Heart right ventricle (tissue), 16 donors: ENCODE results near the gene ZNF516. TPM values are rescaled to one million over a fixed set of nuclear protein-coding genes. Genes with fewer than 3 reads are reported as not detected.

Experiments used
- ATAC-seq, 8 donors: fragments of 200-7000 bp; cut with Tn5 transposase; one replicate each; pipeline ENCODE4 v1.9.1; 2020; ENCODE audit warnings: mild to moderate bottlenecking in 8 of 8, moderate library complexity in 8 of 8, moderate number of reproducible peaks in 1 of 8
- DNase-seq, 2 donors: peaks; one replicate each; pipeline ENCODE4 v3.0.0-alpha.2; 2020
- H3K27ac ChIP-seq, 10 donors: fragments of 200-600 bp; sonication (generic) in 2 of 10; one replicate each; pipeline versions ENCODE4 v1.5.0 to v1.8.0; 2020 to 2022; ENCODE audit warnings: mild to moderate bottlenecking in 3 of 10
- H3K27me3 ChIP-seq, 7 donors: fragments of 200-600 bp; one replicate each; pipeline ENCODE4 v1.8.0; 2021 to 2022; ENCODE audit warnings: mild to moderate bottlenecking in 2 of 7
- H3K36me3 ChIP-seq, 9 donors: fragments of 200-600 bp; sonication (generic) in 1 of 9; one replicate each; pipeline versions ENCODE4 v1.5.0 to v1.8.0; 2020 to 2022; ENCODE audit warnings: mild to moderate bottlenecking in 2 of 9
- H3K4me1 ChIP-seq, 9 donors: fragments of 200-600 bp; sonication (generic) in 1 of 9; one replicate each; pipeline versions ENCODE4 v1.5.0 to v1.8.0; 2020 to 2022; ENCODE audit warnings: mild to moderate bottlenecking in 4 of 9
- H3K4me3 ChIP-seq, 10 donors: fragments of 200-600 bp; sonication (generic) in 2 of 10; one replicate each; pipeline versions ENCODE4 v1.5.0 to v1.8.0; 2020 to 2022; ENCODE audit warnings: mild to moderate bottlenecking in 7 of 10, moderate library complexity in 2 of 10
- H3K9me3 ChIP-seq, 11 donors: fragments of 200-600 bp in 10 of 11; sonication (generic) in 2 of 11; one replicate each; pipeline versions ENCODE4 v1.5.0 to v1.8.0; 2013 to 2022; ENCODE audit warnings: mild to moderate bottlenecking in 2 of 11, control low read depth in 1 of 11, moderate library complexity in 1 of 11
- CTCF ChIP-seq, 9 donors: fragments of 200-600 bp; sonication (generic) in 2 of 9; IDR thresholded peaks; one replicate each; pipeline versions ENCODE4 v1.5.0 to v1.8.0; 2021 to 2022; ENCODE audit warnings: antibody characterized with exemption in 9 of 9, mild to moderate bottlenecking in 5 of 9, moderate library complexity in 1 of 9
- WGBS, 2 donors: extraction: QIAGEN DNeasy Blood & Tissue Kit; methylation state at CpG; one replicate each; pipeline ENCODE4 v1.1.7; 2013; ENCODE audit warnings: inconsistent platforms in 1 of 2; 5-methylcytosine and 5-hydroxymethylcytosine counted together
- intact Hi-C, 10 donors: fragments of 100-400 bp; cut with DNase I; formaldehyde crosslinking; loops; one replicate each; pipeline versions ENCODE4 v1.11.1 to v1.14.2; 2022
- polyA plus RNA-seq, 2 donors: library from polyadenylated mRNA; stranded (reverse); fragments of 200-250 nt; gene quantifications; one replicate each; pipeline ENCODE4 v1.2.3, GENCODE V29; 2013
- total RNA-seq, 10 donors: library from RNA; stranded (reverse); fragmentation: NEBNext Ultra II Directional in 3 of 10; extraction: Animal tissue kit (Norgen Biotek cat#: 25700) in 3 of 10; gene quantifications; one replicate each; pipeline versions ENCODE4 v1.2.1 to v1.2.4, GENCODE V29; 2021 to 2023
- donor health status: Arrhythmogenic right ventricular cardiomyopathy.
- donor health status: ischemic (EF 13 %, LVEDD 7.1; RV severe dilation, severe dysfunction).
- donor health status: healthy with polysubstance abuse.
- donor health status: DM: no; HTN: yes; CAD: no.
- donor health status: DM: no; HTN: no; CAD: no.
- donor health status: ischemic (EF 25% LVEDD 6.9; RV normal size, moderate dysfunction).
- donor health status: ischemic (EF 25% LVEDD 5.7; RV mildly dilated, moderate dysfunction).
- donor health status: healthy.
- donor health status: DM: yes; HTN: yes; CAD: no.
- donor health status: Ischemic cardiomyopathy.
- donor health status: ischemic (EF 35%, LVEDD 5.7; RV mildly dilated, moderate dysfunction).
- donor health status: nonischemic (EF 11% LVEDD 7.7; RV severe dilation, severe dysfunction).
- donor health status: DM: yes; HTN: yes; CAD: no.
- donor health status: PGD.
- donor health status: ischemic (EF 29% LVEDD 5.4; RV normal size, mild dysfunction).
- donor health status: nonischemic (EF 23%, LVEDD 6.1; RV moderate dilation, normal function).

The ZNF516 gene
- total and polyA plus RNA-seq, 12 donors: 2.6 to 24.8 (median 17.3) TPM

- H3K4me1 ChIP-seq: peaks cover 2 to 86% (median 69%) of the 10 kb centered on the region in 9 donors
These were observed 47.7 kb downstream of the ZNF516 start for GRCh38 chr18:76447258-76447890.

GRCh38 chr18:76446321-76447257 lies 48.5 kb downstream of the ZNF516 start:
- H3K27ac ChIP-seq: peak overlapping the region in 4 of 10 donors; percentile 3 to 49 (median 18)
- 80 to 83% methylated on average over 20 of the region's 20 CpGs for WGBS, 2 donors
- no peak overlapping the region for H3K4me3 ChIP-seq
- H3K4me1 ChIP-seq: peaks cover 0 to 78% (median 61%) of the 10 kb centered on the region in 9 donors
- no peak for ATAC-seq
- H3K9me3 ChIP-seq: no peaks in the 10 kb centered on the region
- no peak for TF ChIP-seq CTCF (IDR thresholded peaks at IDR 0.05)
- H3K27me3 ChIP-seq: no peaks in the 10 kb centered on the region
- no peak for DNase-seq
- intact Hi-C loops: no loop called here
- H3K36me3 ChIP-seq: peaks cover 0 to 17% (median 13%) of the 10 kb centered on the region in 9 donors

More at GRCh38 chr18:76447258-76447890, 47.7 kb downstream of the ZNF516 start:
- Histone ChIP-seq H3K9me3 (no peaks in the 10 kb centered on the region), H3K27me3 (no peaks in the 10 kb centered on the region), H3K4me3 (no peak overlapping the region), H3K27ac (peak overlapping the region in 2 of 10 donors; percentile 49 to 90), H3K36me3 (peaks cover 0 to 9% (median 6%) of the 10 kb centered on the region in 9 donors)
- intact Hi-C loops: no loop called here
- no peak for TF ChIP-seq CTCF (IDR thresholded peaks at IDR 0.05)
- ATAC-seq (peak in 1 of 8 donors; percentile 52), DNase-seq (no peak)
- WGBS, 2 donors: 89 to 90% methylated on average over 21 of the region's 21 CpGs

- H3K4me1 ChIP-seq: peaks cover 0 to 75% (median 58%) of the 10 kb centered on the region in 9 donors
- ATAC-seq (peak in 6 of 8 donors; percentile 18 to 41 (median 32)), DNase-seq (no peak)
- peaks cover 0 to 24% (median 19%) of the 10 kb centered on the region in 9 donors for H3K36me3 ChIP-seq
- H3K27me3 ChIP-seq: no peaks in the 10 kb centered on the region
- 50 to 51% methylated on average over 11 of the region's 11 CpGs for WGBS, 2 donors
- no peak for TF ChIP-seq CTCF (IDR thresholded peaks at IDR 0.05)
- H3K9me3 ChIP-seq: no peaks in the 10 kb centered on the region
- no peak overlapping the region for H3K4me3 ChIP-seq
- peak overlapping the region in 3 of 10 donors; percentile 8 to 37 (median 27) for H3K27ac ChIP-seq
- intact Hi-C loops: no loop called here
These were observed 49.3 kb downstream of the ZNF516 start for GRCh38 chr18:76445741-76446232.

- no peak for TF ChIP-seq CTCF (IDR thresholded peaks at IDR 0.05)
- Histone ChIP-seq H3K4me3 (no peak overlapping the region), H3K27ac (peak overlapping the region in 2 of 10 donors; percentile 8 to 37), H3K27me3 (no peaks in the 10 kb centered on the region), H3K4me1 (peaks cover 0 to 72% (median 56%) of the 10 kb centered on the region in 9 donors), H3K36me3 (peaks cover 0 to 29% (median 22%) of the 10 kb centered on the region in 9 donors), H3K9me3 (no peaks in the 10 kb centered on the region)
- DNase-seq (no peak), ATAC-seq (peak in 1 of 8 donors; percentile 33)
- WGBS, 2 donors: 54 to 56% methylated on average over 3 of the region's 3 CpGs
- intact Hi-C loops: no loop called here
These were observed 49.8 kb downstream of the ZNF516 start for GRCh38 chr18:76445275-76445674.
